Central memory CD8-positive, alpha-beta T cell (primary cell): Measurements from ENCODE around the gene TERB1.

Experiments
- ATAC-seq: fragments of 150-1000 bp; cut with Tn5 transposase; replicated peaks from 2 replicates; pipeline ENCODE4 v1.10.0; 2022; ENCODE audit warnings: mild to moderate bottlenecking, moderate FRiP score, moderate number of reproducible peaks; ENCODE audit not compliant: poor library complexity, severe bottlenecking; ENCODE audit errors: extremely low read depth
- DNase-seq, 2 donors: peaks; one replicate each; pipeline ENCODE4 v3.0.0; 2021; ENCODE audit warnings: low spot score in 2 of 2
- H3K27ac Mint-ChIP-seq: one replicate; pipeline ENCODE4 v1.8.0; 2022; ENCODE audit warnings: low read depth, mild to moderate bottlenecking, moderate library complexity, mixed read lengths
- H3K27me3 Mint-ChIP-seq: one replicate; pipeline ENCODE4 v1.8.0; 2022; ENCODE audit warnings: mixed read lengths
- H3K36me3 Mint-ChIP-seq: one replicate; pipeline ENCODE4 v1.8.0; 2022; ENCODE audit warnings: mild to moderate bottlenecking, moderate library complexity, mixed read lengths; ENCODE audit not compliant: insufficient read depth
- H3K4me1 Mint-ChIP-seq: one replicate; pipeline ENCODE4 v1.8.0; 2022; ENCODE audit warnings: mixed read lengths
- H3K4me3 Mint-ChIP-seq: one replicate; pipeline ENCODE4 v1.8.0; 2022; ENCODE audit warnings: mild to moderate bottlenecking, moderate library complexity, mixed read lengths
- H3K9me3 Mint-ChIP-seq: one replicate; pipeline ENCODE4 v1.8.0; 2022; ENCODE audit warnings: mixed read lengths

TERB1 gene

DNA sequence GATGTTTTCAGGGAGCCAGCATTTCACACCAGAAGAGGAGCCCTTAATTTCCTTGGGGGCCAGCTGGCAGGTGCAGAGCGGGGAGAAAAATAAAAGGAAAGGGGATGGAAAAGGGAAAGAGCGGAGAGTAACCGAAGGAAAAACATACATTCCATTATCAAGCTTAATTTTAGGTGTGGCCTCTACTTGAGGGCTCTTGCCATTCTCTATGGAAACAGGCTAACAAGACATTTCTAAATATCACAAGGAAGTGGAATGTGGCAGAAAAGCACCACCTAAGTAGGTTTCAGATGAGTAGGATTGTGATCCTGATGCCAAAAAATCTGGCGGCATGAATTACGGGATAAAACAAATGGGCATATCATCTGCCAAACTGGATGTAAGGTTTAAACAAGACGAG, 49.0 kb downstream of the TERB1 start:
- ATAC-seq (no peak), DNase-seq (no peak)
- Mint-ChIP-seq H3K4me1 (peaks cover 33% of the 10 kb centered on the region), H3K27me3 (peaks cover 11% of the 10 kb centered on the region), H3K4me3 (peak overlapping the region; percentile 69), H3K27ac (peak overlapping the region; percentile 90), H3K9me3 (no peaks in the 10 kb centered on the region), H3K36me3 (peaks cover 27% of the 10 kb centered on the region)

DNA sequence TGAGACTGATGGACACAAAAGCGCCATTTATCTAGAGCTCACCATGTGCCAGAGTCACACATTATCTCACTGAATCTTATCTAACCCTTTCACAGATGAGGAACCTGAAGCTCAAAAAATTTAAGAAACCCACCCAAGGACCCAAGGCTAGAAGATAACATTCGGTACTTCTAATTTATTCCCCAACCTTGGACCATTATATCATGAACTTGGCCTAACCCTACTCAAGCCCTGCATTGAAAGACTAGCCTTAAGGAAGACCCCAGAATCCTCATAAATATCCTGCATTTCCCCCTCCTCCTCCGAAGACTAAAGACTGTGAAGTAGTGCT, 49.4 kb downstream of the TERB1 start:
- Mint-ChIP-seq H3K36me3 (peaks cover 31% of the 10 kb centered on the region), H3K4me3 (peak overlapping the region; percentile 69), H3K4me1 (peaks cover 35% of the 10 kb centered on the region), H3K27me3 (peaks cover 11% of the 10 kb centered on the region), H3K9me3 (no peaks in the 10 kb centered on the region), H3K27ac (peak overlapping the region; percentile 90)
- no peak for ATAC-seq
- no peak for DNase-seq

DNA sequence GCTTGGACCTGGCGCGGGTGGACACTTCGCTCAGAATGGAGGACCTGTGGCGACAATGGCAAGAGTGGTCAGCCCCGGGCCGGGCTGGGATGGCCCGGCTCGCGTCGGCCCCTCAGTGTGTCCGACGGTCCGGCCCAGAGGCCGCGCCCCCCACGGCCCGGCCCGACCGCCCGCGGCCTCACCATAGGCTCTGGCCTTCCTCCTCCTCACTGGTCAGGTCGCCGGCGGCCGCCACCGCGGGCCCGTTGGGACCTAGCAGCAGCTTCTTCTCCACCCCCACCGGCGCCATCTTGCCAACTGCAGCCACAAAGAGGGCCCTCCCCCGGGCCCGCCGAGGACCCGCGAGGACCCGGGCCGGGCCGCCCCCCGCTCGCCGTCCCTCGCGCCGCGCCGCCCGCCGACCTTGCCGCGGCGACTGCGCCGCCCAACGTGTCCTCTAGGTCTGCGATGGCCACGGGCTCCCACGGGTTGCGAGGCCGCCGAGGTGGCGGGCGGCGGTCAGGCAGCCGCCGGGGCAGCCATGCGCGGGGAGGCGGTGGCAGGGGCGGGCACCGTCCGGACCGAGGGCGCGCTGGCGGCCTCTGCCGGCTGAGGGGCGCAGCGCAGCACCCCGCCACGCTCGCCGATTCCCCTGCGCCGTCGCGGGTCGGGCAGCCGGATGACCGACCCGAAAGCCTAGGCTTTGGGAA, 49.9 kb downstream of the TERB1 start, which contains the start of gene DYNC1LI2:
Gene DYNC1LI2, minus strand, starts transcription at position 307 of the 689 bp plus-strand sequence. Its CDS starts 18 bp downstream, at position 289.
- peaks cover 34% of the 10 kb centered on the region for H3K36me3 Mint-ChIP-seq
- DNase-seq (peak; percentile 76), ATAC-seq (peak; percentile 92)
- peaks cover 40% of the 10 kb centered on the region for H3K4me1 Mint-ChIP-seq
- peaks cover 11% of the 10 kb centered on the region for H3K27me3 Mint-ChIP-seq
- peak within 1 kb of the TSS; percentile 90 for H3K27ac Mint-ChIP-seq
- H3K4me3 Mint-ChIP-seq, result peak within 1 kb of the TSS; percentile 69
- no peaks in the 10 kb centered on the region for H3K9me3 Mint-ChIP-seq

DNA sequence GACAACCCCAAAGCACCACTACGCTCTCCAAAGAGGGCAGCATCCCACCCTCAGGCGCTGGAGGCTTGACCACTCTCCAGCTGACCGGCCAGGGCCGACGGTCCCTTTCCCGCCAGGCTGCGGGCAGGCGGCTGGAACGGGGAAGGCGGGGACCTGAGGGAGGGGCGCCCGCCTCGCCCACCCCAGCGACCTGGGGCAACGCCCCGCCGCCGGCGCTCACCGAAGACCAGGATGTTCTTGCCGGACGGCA, 50.4 kb downstream of the TERB1 start:
- DNase-seq, result no peak

DNA sequence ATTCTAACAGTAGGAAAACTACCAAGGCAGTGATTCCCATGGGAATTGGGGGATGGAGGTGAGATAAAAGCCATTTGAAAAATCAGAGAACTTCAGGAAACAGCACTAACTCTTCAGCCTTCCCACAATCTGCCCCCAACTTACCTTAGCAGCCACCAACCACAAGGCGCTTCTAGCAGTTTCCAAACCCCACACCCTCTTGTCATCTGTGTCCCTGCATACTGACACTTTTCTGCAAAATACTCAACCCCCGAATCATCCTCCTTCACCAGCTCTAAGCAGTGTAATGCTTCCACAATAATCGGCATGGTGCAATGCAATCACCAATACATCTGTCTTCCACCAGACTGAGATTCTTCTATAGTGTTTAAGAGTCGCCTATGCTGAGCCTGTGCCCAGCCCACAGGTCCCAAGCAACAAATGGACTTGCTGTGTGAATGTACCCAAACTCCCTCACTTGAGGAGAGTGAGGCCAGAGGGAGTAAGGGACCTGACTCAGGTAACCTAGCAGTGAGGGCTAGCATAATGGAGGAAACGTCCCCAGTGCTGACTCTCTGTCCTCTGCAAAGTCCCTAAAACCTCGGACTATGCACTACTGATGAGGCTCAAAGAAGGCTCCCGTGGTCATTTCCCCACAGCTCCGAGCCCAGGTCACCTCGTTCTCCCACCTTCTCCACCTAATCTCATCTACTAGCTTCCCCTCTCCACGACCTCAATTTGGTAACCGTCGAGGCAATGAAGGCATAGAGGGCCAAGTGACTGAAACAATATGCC, 50.9 kb downstream of the TERB1 start:
- peak overlapping the region; percentile 61 for H3K27ac Mint-ChIP-seq
- peaks cover 39% of the 10 kb centered on the region for H3K36me3 Mint-ChIP-seq
- H3K4me1 Mint-ChIP-seq, result peaks cover 47% of the 10 kb centered on the region
- no peak for DNase-seq
- peak overlapping the region; percentile 69 for H3K4me3 Mint-ChIP-seq
- peaks cover 11% of the 10 kb centered on the region for H3K27me3 Mint-ChIP-seq
- ATAC-seq, result peak; percentile 11
- H3K9me3 Mint-ChIP-seq, result no peaks in the 10 kb centered on the region

More for the DNA sequence above, 50.4 kb downstream of the TERB1 start:
- Mint-ChIP-seq H3K4me1 (peaks cover 45% of the 10 kb centered on the region), H3K4me3 (peak overlapping the region; percentile 69), H3K9me3 (no peaks in the 10 kb centered on the region), H3K27me3 (peaks cover 11% of the 10 kb centered on the region), H3K36me3 (peaks cover 37% of the 10 kb centered on the region), H3K27ac (peak overlapping the region; percentile 90)
- no peak for ATAC-seq

DNA sequence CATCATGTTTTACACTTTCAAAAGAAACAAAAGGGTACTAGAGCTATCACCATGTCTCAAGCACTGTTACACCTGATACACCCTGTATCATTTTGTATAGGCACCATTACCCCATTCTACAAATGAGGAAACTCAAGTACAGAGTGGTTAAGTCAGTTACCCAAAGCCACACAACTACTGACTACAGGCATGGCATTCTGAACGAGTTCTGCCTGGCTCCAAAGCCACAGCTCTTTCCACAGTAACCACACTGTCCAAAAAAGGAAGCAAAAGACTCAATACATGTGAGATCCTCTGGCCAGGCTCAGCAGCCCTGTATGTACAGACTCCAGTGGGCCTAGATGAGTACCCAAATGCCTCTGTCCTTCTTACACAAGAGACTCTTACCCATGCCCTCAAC, 54.7 kb downstream of the TERB1 start:
- no peak overlapping the region for H3K4me3 Mint-ChIP-seq
- H3K9me3 Mint-ChIP-seq, result no peaks in the 10 kb centered on the region
- H3K36me3 Mint-ChIP-seq, result peaks cover 55% of the 10 kb centered on the region
- no peaks in the 10 kb centered on the region for H3K27me3 Mint-ChIP-seq
- no peak for ATAC-seq
- H3K4me1 Mint-ChIP-seq, result peaks cover 41% of the 10 kb centered on the region
- DNase-seq, result no peak
- no peak overlapping the region for H3K27ac Mint-ChIP-seq

DNA sequence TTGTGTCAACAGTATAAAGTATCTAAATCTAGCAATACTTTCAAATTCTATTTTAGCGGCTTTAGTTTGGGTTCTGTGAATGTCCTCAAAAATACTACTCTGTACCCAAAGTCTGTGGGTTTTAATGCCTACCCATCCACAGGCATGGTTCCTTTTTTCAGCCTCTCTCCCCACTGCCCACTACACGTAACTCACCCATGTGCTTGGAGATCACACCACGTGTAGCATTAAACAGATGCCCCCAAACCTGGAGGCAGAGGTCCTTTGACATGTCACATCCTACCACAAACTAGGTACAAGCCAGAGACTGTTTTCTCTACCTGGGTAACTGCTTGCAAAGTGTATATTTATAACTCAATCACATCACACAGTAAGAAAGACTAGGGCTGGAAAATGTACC, 55.3 kb downstream of the TERB1 start:
- Mint-ChIP-seq H3K36me3 (peaks cover 59% of the 10 kb centered on the region), H3K4me1 (peaks cover 43% of the 10 kb centered on the region), H3K4me3 (no peak overlapping the region), H3K9me3 (no peaks in the 10 kb centered on the region), H3K27ac (peak overlapping the region; percentile 13), H3K27me3 (no peaks in the 10 kb centered on the region)
- DNase-seq (no peak), ATAC-seq (no peak)

DNA sequence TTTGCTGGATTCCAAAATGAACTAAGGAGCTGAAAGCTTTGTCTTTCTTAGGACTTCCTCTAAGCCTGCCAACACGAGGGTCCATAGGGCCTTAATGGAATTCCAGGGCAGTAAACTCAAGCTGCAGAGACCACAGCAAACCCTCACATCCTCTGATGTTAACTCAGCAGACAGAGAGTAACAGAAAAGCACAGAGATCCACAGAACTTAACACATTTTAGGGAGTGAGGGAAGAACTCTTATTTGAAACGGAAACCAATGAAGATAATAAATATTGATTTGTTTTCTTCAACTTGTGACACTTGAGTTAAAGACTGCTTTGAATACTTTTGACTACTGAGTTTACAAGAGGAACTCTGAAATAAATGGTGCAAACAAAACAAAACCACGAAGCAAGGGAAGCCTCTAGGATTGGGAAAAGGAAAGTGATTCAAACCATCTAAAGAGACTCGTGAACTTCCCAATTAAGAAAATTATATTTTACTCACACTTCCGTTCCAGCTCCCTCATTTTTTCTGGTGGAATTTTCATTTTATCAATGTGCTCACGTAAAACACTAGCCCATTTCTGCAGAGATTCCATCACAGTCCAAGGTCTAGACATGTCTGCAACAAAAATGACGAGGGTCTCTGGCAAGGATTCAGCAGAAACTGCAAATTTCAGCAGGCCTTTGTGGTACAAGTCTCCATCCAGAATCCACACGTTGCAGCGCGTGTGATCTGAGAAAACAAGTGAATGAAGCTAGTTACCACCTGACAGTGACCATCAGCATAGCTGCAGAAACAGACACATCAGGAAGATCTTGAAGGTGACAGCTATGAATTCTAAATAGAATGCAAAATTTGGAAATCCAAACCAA, 59.2 kb downstream of the TERB1 start:
- no peaks in the 10 kb centered on the region for H3K27me3 Mint-ChIP-seq
- DNase-seq (no peak), ATAC-seq (no peak)
- peaks cover 32% of the 10 kb centered on the region for H3K4me1 Mint-ChIP-seq
- no peak overlapping the region for H3K4me3 Mint-ChIP-seq
- H3K9me3 Mint-ChIP-seq, result no peaks in the 10 kb centered on the region
- peaks cover 62% of the 10 kb centered on the region for H3K36me3 Mint-ChIP-seq
- no peak overlapping the region for H3K27ac Mint-ChIP-seq

DNA sequence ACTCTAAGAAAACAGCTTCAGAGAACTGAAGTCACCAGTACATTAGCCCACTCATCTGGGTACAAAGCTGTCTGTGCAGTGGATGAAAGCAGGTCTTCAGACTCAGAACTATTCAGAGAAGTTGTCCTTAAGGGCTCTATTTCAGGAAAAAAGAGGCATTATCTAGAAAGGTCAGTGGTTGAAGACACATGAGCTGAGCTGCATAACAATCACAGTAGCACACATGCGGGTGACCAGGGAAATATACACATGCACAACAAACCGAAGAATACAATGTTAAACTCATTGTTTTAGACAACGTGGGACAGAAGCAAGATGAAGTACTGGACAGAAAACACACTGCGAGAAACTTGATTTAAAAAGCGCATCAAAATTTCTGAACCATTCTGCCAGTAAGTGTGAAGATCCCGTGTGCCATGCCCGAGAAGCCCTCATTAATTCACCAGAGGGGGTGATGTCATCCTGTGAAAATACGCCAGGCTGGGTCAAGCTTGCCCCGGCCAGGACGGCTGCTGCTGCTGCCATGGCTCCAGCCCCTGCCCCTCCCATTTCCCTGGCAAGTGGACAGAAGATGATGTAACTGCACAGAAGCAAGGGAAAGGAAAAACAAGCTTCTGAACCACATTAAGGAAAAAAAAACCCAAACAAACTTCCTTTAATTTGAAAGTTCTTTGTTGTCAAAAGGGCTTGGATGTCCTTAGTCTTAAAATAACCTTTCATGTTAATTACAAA, 60.0 kb downstream of the TERB1 start:
- Mint-ChIP-seq H3K9me3 (no peaks in the 10 kb centered on the region), H3K4me1 (peaks cover 23% of the 10 kb centered on the region), H3K36me3 (peaks cover 63% of the 10 kb centered on the region), H3K4me3 (no peak overlapping the region), H3K27me3 (no peaks in the 10 kb centered on the region), H3K27ac (no peak overlapping the region)
- no peak for DNase-seq
- no peak for ATAC-seq

DNA sequence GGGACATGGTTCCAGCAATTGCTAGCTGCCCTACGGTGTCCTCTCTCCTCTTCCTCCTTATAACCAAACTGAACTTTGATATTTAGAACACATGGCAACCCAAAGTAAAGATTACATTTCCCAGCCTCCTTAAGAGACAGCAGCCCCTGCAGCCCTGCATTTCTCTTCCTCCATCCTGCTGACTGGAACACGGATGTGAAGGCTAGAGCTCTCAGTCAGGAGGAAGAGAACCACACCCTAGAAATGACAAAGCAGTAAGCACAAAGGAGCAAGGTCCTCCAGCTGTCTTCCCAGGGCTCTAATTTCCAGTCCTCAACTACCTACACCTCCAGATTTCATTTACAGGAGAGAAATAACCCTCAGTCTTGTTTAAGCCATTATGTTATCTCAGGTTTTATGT, 60.9 kb downstream of the TERB1 start:
- DNase-seq (no peak), ATAC-seq (no peak)
- Mint-ChIP-seq H3K4me3 (no peak overlapping the region), H3K4me1 (peaks cover 18% of the 10 kb centered on the region), H3K27me3 (no peaks in the 10 kb centered on the region), H3K9me3 (no peaks in the 10 kb centered on the region), H3K36me3 (peaks cover 66% of the 10 kb centered on the region), H3K27ac (peak overlapping the region; percentile 56)

DNA sequence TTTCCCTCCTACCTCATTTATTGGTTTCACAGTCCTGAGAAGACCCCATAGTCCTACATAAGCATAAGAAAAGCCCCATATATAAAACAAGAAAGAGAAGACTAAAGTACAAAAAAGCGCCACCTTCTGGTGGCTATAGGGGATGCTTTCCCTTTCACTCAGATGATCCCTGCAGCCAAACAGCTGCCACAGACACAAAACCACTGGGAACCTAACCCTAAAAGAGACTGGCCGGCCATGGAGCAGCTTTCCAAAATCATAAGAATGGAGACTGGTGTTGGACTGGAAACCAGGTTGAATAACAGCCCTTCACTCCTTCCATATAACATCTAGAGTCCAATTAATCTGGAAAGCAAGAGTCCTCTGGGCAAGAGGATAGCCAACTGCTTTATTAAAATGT, 61.4 kb downstream of the TERB1 start:
- DNase-seq (no peak), ATAC-seq (no peak)
- no peaks in the 10 kb centered on the region for H3K9me3 Mint-ChIP-seq
- peak overlapping the region; percentile 56 for H3K27ac Mint-ChIP-seq
- H3K27me3 Mint-ChIP-seq, result no peaks in the 10 kb centered on the region
- H3K4me1 Mint-ChIP-seq, result peaks cover 18% of the 10 kb centered on the region
- no peak overlapping the region for H3K4me3 Mint-ChIP-seq
- H3K36me3 Mint-ChIP-seq, result peaks cover 68% of the 10 kb centered on the region

DNA sequence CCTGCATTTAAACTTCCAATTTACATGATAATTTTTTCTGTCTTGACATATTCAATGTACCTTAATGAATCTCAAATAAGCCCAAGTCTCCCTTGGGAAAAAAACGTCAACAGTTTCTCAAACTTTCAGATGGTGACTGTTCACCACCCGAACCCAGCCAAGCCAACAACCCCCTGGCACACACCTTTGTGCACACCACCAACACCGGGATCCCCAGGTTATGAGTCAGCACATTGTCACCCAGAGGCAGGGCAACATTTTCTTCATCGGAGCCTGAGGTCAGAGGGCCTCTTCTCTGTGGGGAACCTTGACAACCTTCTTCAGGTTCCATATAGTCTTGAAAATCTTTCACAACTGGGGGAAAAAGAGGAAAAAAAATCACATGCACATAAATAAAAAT, 65.5 kb downstream of the TERB1 start:
- Mint-ChIP-seq H3K4me3 (no peak overlapping the region), H3K36me3 (peaks cover 75% of the 10 kb centered on the region), H3K9me3 (no peaks in the 10 kb centered on the region), H3K4me1 (peaks cover 14% of the 10 kb centered on the region), H3K27me3 (no peaks in the 10 kb centered on the region), H3K27ac (no peak overlapping the region)
- ATAC-seq, result no peak
- no peak for DNase-seq
